HG03095 (cell line): ENCODE data around the gene TMEM89.
A peak's percentile ranks its signal among the peaks of the same experiment; 100 is the strongest.

ENCODE experiments used
- ATAC-seq: cut with Tn5 transposase; IDR thresholded peaks from one replicate; pipeline ENCODE4 v1.9.1; 2021; ENCODE audit warnings: moderate library complexity; ENCODE audit not compliant: unreplicated experiment

Gene TMEM89

GRCh38 chr3:48644898-48645760 lies 23.6 kb upstream of the TMEM89 start:
- no peak for ATAC-seq

GRCh38 chr3:48642605-48643004 lies 21.0 kb upstream of the TMEM89 start:
- no peak for ATAC-seq

- no peak for ATAC-seq
Measured at GRCh38 chr3:48641396-48641795, 19.8 kb upstream of the TMEM89 start.

GRCh38 chr3:48639944-48640606 lies 18.5 kb upstream of the TMEM89 start:
- ATAC-seq = no peak

- no peak for ATAC-seq
Measured at GRCh38 chr3:48637305-48637704, 15.7 kb upstream of the TMEM89 start.

GRCh38 chr3:48636149-48636655 lies 14.6 kb upstream of the TMEM89 start:
- ATAC-seq = no peak

- ATAC-seq = peak; percentile 87
Measured at GRCh38 chr3:48635222-48636021, 13.9 kb upstream of the TMEM89 start, which contains the start of gene SLC26A6. Gene SLC26A6 (minus strand): TSS chr3:48635461. CDS start chr3:48635393, 68 bp downstream.

GRCh38 chr3:48634661-48635221 lies 13.2 kb upstream of the TMEM89 start:
- no peak for ATAC-seq

- ATAC-seq = no peak
Measured at GRCh38 chr3:48633743-48634142, 12.2 kb upstream of the TMEM89 start.

- no peak for ATAC-seq
Measured at GRCh38 chr3:48633256-48633655, 11.7 kb upstream of the TMEM89 start.

- ATAC-seq = no peak
Measured at GRCh38 chr3:48631516-48632448, 10.2 kb upstream of the TMEM89 start.

- no peak for ATAC-seq
Measured at GRCh38 chr3:48630833-48631232, 9.3 kb upstream of the TMEM89 start.

GRCh38 chr3:48630407-48630806 lies 8.8 kb upstream of the TMEM89 start:
- no peak for ATAC-seq

GRCh38 chr3:48629894-48630293 lies 8.3 kb upstream of the TMEM89 start:
- no peak for ATAC-seq

- ATAC-seq = no peak
Measured at GRCh38 chr3:48628277-48629017, 6.9 kb upstream of the TMEM89 start.

GRCh38 chr3:48625600-48625999 lies 4.0 kb upstream of the TMEM89 start:
- no peak for ATAC-seq

- ATAC-seq = no peak
Measured at GRCh38 chr3:48624767-48625166, 3.2 kb upstream of the TMEM89 start.

GRCh38 chr3:48623851-48624547 lies 2.4 kb upstream of the TMEM89 start:
- no peak for ATAC-seq
